GM03348 (cell line): Measurements from ENCODE around the gene CACNA1D.
"Not testable (repeated sequence)": the region's sequence is repeated elsewhere in the genome, so short reads cannot be mapped to it uniquely, and the experiment has no call there.

ENCODE experiments used
- DNase-seq: peaks from one replicate; pipeline ENCODE4 v3.0.0; 2012; ENCODE audit warnings: low spot score

CACNA1D gene

GRCh38 chr3:53617893-53618523, 123.6 kb downstream of the CACNA1D start:
- DNase-seq = no peak

- DNase-seq = no peak
Observed at GRCh38 chr3:53618524-53618906, 124.1 kb downstream of the CACNA1D start.

GRCh38 chr3:53618936-53619335, 124.5 kb downstream of the CACNA1D start:
- DNase-seq = no peak

GRCh38 chr3:53624061-53624857, 129.8 kb downstream of the CACNA1D start:
- DNase-seq = no peak

- DNase-seq = no peak
Observed at GRCh38 chr3:53626876-53627275, 132.5 kb downstream of the CACNA1D start.

GRCh38 chr3:53628536-53629401, 134.4 kb downstream of the CACNA1D start:
- no peak for DNase-seq

GRCh38 chr3:53629402-53629723, 135.0 kb downstream of the CACNA1D start:
- no peak for DNase-seq

- DNase-seq = no peak
Observed at GRCh38 chr3:53630547-53630946, 136.1 kb downstream of the CACNA1D start.

- DNase-seq = no peak
Observed at GRCh38 chr3:53633197-53633787, 138.9 kb downstream of the CACNA1D start.

- no peak for DNase-seq
Observed at GRCh38 chr3:53635041-53635440, 140.6 kb downstream of the CACNA1D start.

GRCh38 chr3:53638806-53639205, 144.4 kb downstream of the CACNA1D start:
- DNase-seq = not testable (repeated sequence)

- DNase-seq = no peak
Observed at GRCh38 chr3:53641397-53641796, 147.0 kb downstream of the CACNA1D start.

- DNase-seq = no peak
Observed at GRCh38 chr3:53642211-53642610, 147.8 kb downstream of the CACNA1D start.

- DNase-seq = no peak
Observed at GRCh38 chr3:53643757-53644156, 149.3 kb downstream of the CACNA1D start.

- no peak for DNase-seq
Observed at GRCh38 chr3:53645754-53646153, 151.3 kb downstream of the CACNA1D start.

- DNase-seq = no peak
Observed at GRCh38 chr3:53646723-53647122, 152.3 kb downstream of the CACNA1D start.

GRCh38 chr3:53649816-53650215, 155.4 kb downstream of the CACNA1D start:
- DNase-seq = no peak

GRCh38 chr3:53650424-53650823, 156.0 kb downstream of the CACNA1D start:
- DNase-seq = no peak

- DNase-seq = no peak
Observed at GRCh38 chr3:53650928-53651661, 156.7 kb downstream of the CACNA1D start.

GRCh38 chr3:53651927-53652326, 157.5 kb downstream of the CACNA1D start:
- DNase-seq = no peak

GRCh38 chr3:53657651-53658050, 163.2 kb downstream of the CACNA1D start:
- no peak for DNase-seq
